ENCODE results near the gene RGPD4.
"Not testable (repeated sequence)": the region's sequence is repeated elsewhere in the genome, so short reads cannot be mapped to it uniquely, and the experiment has no call there.

Gene RGPD4

GRCh38 chr2:107811411-107811810 is 15.3 kb upstream of the RGPD4 start:
- Histone ChIP-seq H3K36me3 (ENCODE audit: control insufficient read depth in 2 of 2, insufficient read depth in 2 of 2, low read length in 2 of 2) (no peaks in the 10 kb centered on the region), H3K4me3 (ENCODE audit: low read length in 2 of 2) (no peak overlapping the region), H3K9ac (ENCODE audit: low read length in 2 of 2) (no peak overlapping the region), H3K9me3 (ENCODE audit: control insufficient read depth in 2 of 2, low read length in 2 of 2) (no peaks in the 10 kb centered on the region), H3K4me1 (ENCODE audit: control insufficient read depth, insufficient read depth, low read length) (peaks cover 10% of the 10 kb centered on the region), H3K27ac (ENCODE audit: low read length) (no peak overlapping the region), H3K27me3 (ENCODE audit: control insufficient read depth in 1 of 2, insufficient read depth in 2 of 2, low read length in 2 of 2) (no peaks in the 10 kb centered on the region)

GRCh38 chr2:107812006-107812405 is 14.7 kb upstream of the RGPD4 start:
- H3K27ac ChIP-seq (ENCODE audit: low read length) = no peak overlapping the region
- no peak overlapping the region for H3K9ac ChIP-seq (ENCODE audit: low read length in 2 of 2)
- H3K36me3 ChIP-seq (ENCODE audit: control insufficient read depth in 2 of 2, insufficient read depth in 2 of 2, low read length in 2 of 2) = no peaks in the 10 kb centered on the region
- H3K4me3 ChIP-seq (ENCODE audit: low read length in 2 of 2) = no peak overlapping the region
- no peaks in the 10 kb centered on the region for H3K27me3 ChIP-seq (ENCODE audit: control insufficient read depth in 1 of 2, insufficient read depth in 2 of 2, low read length in 2 of 2)
- peaks cover 10% of the 10 kb centered on the region for H3K4me1 ChIP-seq (ENCODE audit: control insufficient read depth, insufficient read depth, low read length)
- no peaks in the 10 kb centered on the region for H3K9me3 ChIP-seq (ENCODE audit: control insufficient read depth in 2 of 2, low read length in 2 of 2)

GRCh38 chr2:107817378-107817777 is 9.3 kb upstream of the RGPD4 start:
- Histone ChIP-seq H3K4me3 (ENCODE audit: low read length in 2 of 2) (no peak overlapping the region), H3K4me1 (ENCODE audit: control insufficient read depth, insufficient read depth, low read length) (no peaks in the 10 kb centered on the region), H3K36me3 (ENCODE audit: control insufficient read depth in 2 of 2, insufficient read depth in 2 of 2, low read length in 2 of 2) (no peaks in the 10 kb centered on the region), H3K27me3 (ENCODE audit: control insufficient read depth in 1 of 2, insufficient read depth in 2 of 2, low read length in 2 of 2) (no peaks in the 10 kb centered on the region), H3K9ac (ENCODE audit: low read length in 2 of 2) (no peak overlapping the region), H3K9me3 (ENCODE audit: control insufficient read depth in 2 of 2, low read length in 2 of 2) (no peaks in the 10 kb centered on the region), H3K27ac (ENCODE audit: low read length) (no peak overlapping the region)

- Histone ChIP-seq H3K27me3 (ENCODE audit: control insufficient read depth in 1 of 2, insufficient read depth in 2 of 2, low read length in 2 of 2) (no peaks in the 10 kb centered on the region), H3K4me1 (ENCODE audit: control insufficient read depth, insufficient read depth, low read length) (no peaks in the 10 kb centered on the region), H3K4me3 (ENCODE audit: low read length in 2 of 2) (no peak overlapping the region), H3K9me3 (ENCODE audit: control insufficient read depth in 2 of 2, low read length in 2 of 2) (no peaks in the 10 kb centered on the region), H3K9ac (ENCODE audit: low read length in 2 of 2) (no peak overlapping the region), H3K36me3 (ENCODE audit: control insufficient read depth in 2 of 2, insufficient read depth in 2 of 2, low read length in 2 of 2) (no peaks in the 10 kb centered on the region), H3K27ac (ENCODE audit: low read length) (no peak overlapping the region)
These were observed 4.4 kb upstream of the RGPD4 start for GRCh38 chr2:107822302-107822701.

- Histone ChIP-seq H3K9ac (ENCODE audit: low read length in 2 of 2) (no peak overlapping the region), H3K36me3 (ENCODE audit: control insufficient read depth in 2 of 2, insufficient read depth in 2 of 2, low read length in 2 of 2) (no peaks in the 10 kb centered on the region), H3K27me3 (ENCODE audit: control insufficient read depth in 1 of 2, insufficient read depth in 2 of 2, low read length in 2 of 2) (no peaks in the 10 kb centered on the region), H3K4me1 (ENCODE audit: control insufficient read depth, insufficient read depth, low read length) (no peaks in the 10 kb centered on the region), H3K27ac (ENCODE audit: low read length) (no peak overlapping the region), H3K4me3 (ENCODE audit: low read length in 2 of 2) (no peak overlapping the region), H3K9me3 (ENCODE audit: control insufficient read depth in 2 of 2, low read length in 2 of 2) (no peaks in the 10 kb centered on the region)
These were observed 2.1 kb upstream of the RGPD4 start for GRCh38 chr2:107824451-107825205.

- H3K36me3 ChIP-seq (ENCODE audit: control insufficient read depth in 2 of 2, insufficient read depth in 2 of 2, low read length in 2 of 2) = no peaks in the 10 kb centered on the region
- no peaks in the 10 kb centered on the region for H3K9me3 ChIP-seq (ENCODE audit: control insufficient read depth in 2 of 2, low read length in 2 of 2)
- H3K9ac ChIP-seq (ENCODE audit: low read length in 2 of 2) = no peak overlapping the region
- no peak overlapping the region for H3K4me3 ChIP-seq (ENCODE audit: low read length in 2 of 2)
- no peaks in the 10 kb centered on the region for H3K27me3 ChIP-seq (ENCODE audit: control insufficient read depth in 1 of 2, insufficient read depth in 2 of 2, low read length in 2 of 2)
- no peak overlapping the region for H3K27ac ChIP-seq (ENCODE audit: low read length)
- no peaks in the 10 kb centered on the region for H3K4me1 ChIP-seq (ENCODE audit: control insufficient read depth, insufficient read depth, low read length)
These were observed 1.5 kb upstream of the RGPD4 start for GRCh38 chr2:107825206-107825563.

GRCh38 chr2:107829514-107829913 is 2.8 kb downstream of the RGPD4 start:
- not testable (repeated sequence) for H3K4me1 ChIP-seq (ENCODE audit: control insufficient read depth, insufficient read depth, low read length); H3K36me3 ChIP-seq (ENCODE audit: control insufficient read depth in 2 of 2, insufficient read depth in 2 of 2, low read length in 2 of 2); H3K4me3 ChIP-seq (ENCODE audit: low read length in 2 of 2); H3K9ac ChIP-seq (ENCODE audit: low read length in 2 of 2); H3K27me3 ChIP-seq (ENCODE audit: control insufficient read depth in 1 of 2, insufficient read depth in 2 of 2, low read length in 2 of 2); H3K27ac ChIP-seq (ENCODE audit: low read length); H3K9me3 ChIP-seq (ENCODE audit: control insufficient read depth in 2 of 2, low read length in 2 of 2)

- H3K4me1 ChIP-seq (ENCODE audit: control insufficient read depth, insufficient read depth, low read length); H3K9me3 ChIP-seq (ENCODE audit: control insufficient read depth in 2 of 2, low read length in 2 of 2): not testable (repeated sequence)
These were observed 6.5 kb downstream of the RGPD4 start for GRCh38 chr2:107833152-107833551.

GRCh38 chr2:107833618-107834017 is 6.9 kb downstream of the RGPD4 start:
- not testable (repeated sequence) for H3K9me3 ChIP-seq (ENCODE audit: control insufficient read depth in 2 of 2, low read length in 2 of 2); H3K9ac ChIP-seq (ENCODE audit: low read length in 2 of 2); H3K36me3 ChIP-seq (ENCODE audit: control insufficient read depth in 2 of 2, insufficient read depth in 2 of 2, low read length in 2 of 2); H3K4me1 ChIP-seq (ENCODE audit: control insufficient read depth, insufficient read depth, low read length); H3K4me3 ChIP-seq (ENCODE audit: low read length in 2 of 2); H3K27ac ChIP-seq (ENCODE audit: low read length); H3K27me3 ChIP-seq (ENCODE audit: control insufficient read depth in 1 of 2, insufficient read depth in 2 of 2, low read length in 2 of 2)

More at GRCh38 chr2:107833152-107833551, 6.5 kb downstream of the RGPD4 start:
- H3K4me3 ChIP-seq (ENCODE audit: low read length in 2 of 2); H3K36me3 ChIP-seq (ENCODE audit: control insufficient read depth in 2 of 2, insufficient read depth in 2 of 2, low read length in 2 of 2); H3K27ac ChIP-seq (ENCODE audit: low read length); H3K9ac ChIP-seq (ENCODE audit: low read length in 2 of 2); H3K27me3 ChIP-seq (ENCODE audit: control insufficient read depth in 1 of 2, insufficient read depth in 2 of 2, low read length in 2 of 2): not testable (repeated sequence)

GRCh38 chr2:107916121-107916520 is 89.4 kb downstream of the RGPD4 start:
- H3K9me3 ChIP-seq (ENCODE audit: control insufficient read depth in 2 of 2, low read length in 2 of 2); H3K4me1 ChIP-seq (ENCODE audit: control insufficient read depth, insufficient read depth, low read length); H3K36me3 ChIP-seq (ENCODE audit: control insufficient read depth in 2 of 2, insufficient read depth in 2 of 2, low read length in 2 of 2); H3K27ac ChIP-seq (ENCODE audit: low read length); H3K9ac ChIP-seq (ENCODE audit: low read length in 2 of 2); H3K27me3 ChIP-seq (ENCODE audit: control insufficient read depth in 1 of 2, insufficient read depth in 2 of 2, low read length in 2 of 2); H3K4me3 ChIP-seq (ENCODE audit: low read length in 2 of 2): not testable (repeated sequence)

GRCh38 chr2:107916696-107917370 is 90.1 kb downstream of the RGPD4 start:
- not testable (repeated sequence) for H3K9me3 ChIP-seq (ENCODE audit: control insufficient read depth in 2 of 2, low read length in 2 of 2); H3K27me3 ChIP-seq (ENCODE audit: control insufficient read depth in 1 of 2, insufficient read depth in 2 of 2, low read length in 2 of 2); H3K9ac ChIP-seq (ENCODE audit: low read length in 2 of 2); H3K4me3 ChIP-seq (ENCODE audit: low read length in 2 of 2); H3K4me1 ChIP-seq (ENCODE audit: control insufficient read depth, insufficient read depth, low read length); H3K27ac ChIP-seq (ENCODE audit: low read length); H3K36me3 ChIP-seq (ENCODE audit: control insufficient read depth in 2 of 2, insufficient read depth in 2 of 2, low read length in 2 of 2)
